Trophoblast cell (in vitro differentiated cells and primary cell): Measurements from ENCODE around the gene MYL6B.
"Not testable (repeated sequence)": the region's sequence is repeated elsewhere in the genome, so short reads cannot be mapped to it uniquely, and the experiment has no call there.

ENCODE experiments used
- DNase-seq, 2 donors: peaks; one replicate each; pipeline ENCODE4 v3.0.0-alpha.2; 2016
- H2AFZ ChIP-seq: 2 replicates; pipeline ENCODE4 v1.6.1; 2013; ENCODE audit warnings: low read length, moderate library complexity, mild to moderate bottlenecking; ENCODE audit not compliant: insufficient read depth, poor library complexity
- H2AK5ac ChIP-seq: 2 replicates; pipeline ENCODE4 v1.6.1; 2013; ENCODE audit warnings: mild to moderate bottlenecking, low read length
- H2BK120ac ChIP-seq: 2 replicates; pipeline ENCODE4 v1.6.1; 2013; ENCODE audit warnings: low read length, mild to moderate bottlenecking, moderate library complexity; ENCODE audit not compliant: insufficient read depth, poor library complexity
- H2BK12ac ChIP-seq: 2 replicates; pipeline ENCODE4 v1.6.1; 2013; ENCODE audit warnings: mild to moderate bottlenecking, low read length, moderate library complexity
- H2BK5ac ChIP-seq: 2 replicates; pipeline ENCODE4 v1.6.1; 2013; ENCODE audit warnings: low read length, low read depth, moderate library complexity, mild to moderate bottlenecking; ENCODE audit not compliant: poor library complexity
- H3K14ac ChIP-seq: 2 replicates; pipeline ENCODE4 v1.6.1; 2013; ENCODE audit warnings: mild to moderate bottlenecking, low read length
- H3K18ac ChIP-seq: 2 replicates; pipeline ENCODE4 v1.6.1; 2013; ENCODE audit warnings: mild to moderate bottlenecking, low read length
- H3K23ac ChIP-seq: 2 replicates; pipeline ENCODE4 v1.6.1; 2013; ENCODE audit warnings: low read length
- H3K27ac ChIP-seq: 2 replicates; pipeline ENCODE4 v1.5.1; 2013; ENCODE audit warnings: low read depth, mild to moderate bottlenecking, inconsistent platforms, low read length, moderate library complexity
- H3K27me3 ChIP-seq: 2 replicates; pipeline ENCODE4 v1.6.1; 2013; ENCODE audit warnings: inconsistent platforms, mild to moderate bottlenecking, low read length, moderate library complexity; ENCODE audit not compliant: insufficient read depth
- H3K36me3 ChIP-seq, 2 experiments: 1 replicate in 1 of 2; 2 replicates in 1 of 2; pipeline ENCODE4 v1.6.1; 2013; ENCODE audit warnings: low read length in 2 of 2, mild to moderate bottlenecking in 2 of 2, moderate library complexity in 1 of 2; ENCODE audit not compliant: insufficient read depth in 2 of 2, control insufficient read depth in 1 of 2
- H3K4ac ChIP-seq: 2 replicates; pipeline ENCODE4 v1.6.1; 2013; ENCODE audit warnings: low read depth, mild to moderate bottlenecking, low read length, moderate library complexity
- H3K4me1 ChIP-seq, 2 experiments: 1 replicate in 1 of 2; 2 replicates in 1 of 2; pipeline ENCODE4 v1.6.1; 2013; ENCODE audit warnings: low read length in 2 of 2, mild to moderate bottlenecking in 2 of 2, moderate library complexity in 1 of 2; ENCODE audit not compliant: insufficient read depth in 2 of 2, control insufficient read depth in 1 of 2
- H3K4me2 ChIP-seq: 2 replicates; pipeline ENCODE4 v1.6.1; 2013; ENCODE audit warnings: inconsistent platforms, mild to moderate bottlenecking, low read length, moderate library complexity
- H3K4me3 ChIP-seq: 2 replicates; pipeline ENCODE4 v1.5.1; 2013; ENCODE audit warnings: mild to moderate bottlenecking, low read depth, low read length, inconsistent platforms
- H3K79me1 ChIP-seq: one replicate; pipeline ENCODE4 v1.6.1; 2013; ENCODE audit warnings: low read length
- H3K79me2 ChIP-seq: 2 replicates; pipeline ENCODE4 v1.6.1; 2013; ENCODE audit warnings: low read length, mild to moderate bottlenecking; ENCODE audit not compliant: control insufficient read depth, insufficient read depth, poor library complexity
- H3K9ac ChIP-seq: 2 replicates; pipeline ENCODE4 v1.6.1; 2013; ENCODE audit warnings: mild to moderate bottlenecking, low read length
- H3K9me3 ChIP-seq: 2 replicates; pipeline ENCODE4 v1.6.1; 2013; ENCODE audit warnings: low read depth, mild to moderate bottlenecking, control low read depth, inconsistent platforms, low read length; ENCODE audit not compliant: insufficient read depth
- H4K12ac ChIP-seq: 2 replicates; pipeline ENCODE4 v1.6.1; 2013; ENCODE audit warnings: low read depth, mild to moderate bottlenecking, low read length, moderate library complexity
- H4K8ac ChIP-seq: 2 replicates; pipeline ENCODE4 v1.6.1; 2013; ENCODE audit warnings: low read depth, mild to moderate bottlenecking, low read length, moderate library complexity
- H4K91ac ChIP-seq: one replicate; pipeline ENCODE4 v1.6.1; 2013; ENCODE audit warnings: low read depth, mild to moderate bottlenecking, low read length, moderate library complexity
- WGBS: extraction: QIAGEN DNeasy Blood & Tissue Kit; methylation state at CpG from one replicate; pipeline ENCODE4 v1.1.7; 2013; ENCODE audit warnings: missing lambda C conversion rate; ENCODE audit not compliant: insufficient read length, insufficient coverage; ENCODE audit errors: extremely low coverage; 5-methylcytosine and 5-hydroxymethylcytosine counted together

Gene MYL6B

GRCh38 chr12:56192582-56192981 is 40.2 kb downstream of the MYL6B start:
- Histone ChIP-seq H3K4me1 (peaks cover 5 to 10% of the 10 kb centered on the region in 2 experiments), H3K4me3 (no peak overlapping the region), H4K8ac (no peak overlapping the region), H3K9me3 (no peaks in the 10 kb centered on the region), H3K4me2 (no peak overlapping the region), H3K14ac (no peak overlapping the region), H2BK12ac (no peak overlapping the region), H3K23ac (no peak overlapping the region), H3K79me2 (peaks cover 8% of the 10 kb centered on the region), H3K4ac (no peak overlapping the region), H3K36me3 (no peaks in the 10 kb centered on the region), H3K9ac (no peak overlapping the region), H2AK5ac (no peak overlapping the region), H2BK120ac (no peak overlapping the region), H3K27ac (no peak overlapping the region), H2BK5ac (no peak overlapping the region), H4K12ac (no peak overlapping the region), H2AFZ (no peak overlapping the region), H4K91ac (no peak overlapping the region), H3K79me1 (peaks cover 10% of the 10 kb centered on the region), H3K27me3 (no peaks in the 10 kb centered on the region), H3K18ac (no peak overlapping the region)
- DNase-seq, result no peak

GRCh38 chr12:56193025-56193578 is 40.7 kb downstream of the MYL6B start:
- Histone ChIP-seq H3K36me3 (no peaks in the 10 kb centered on the region), H3K18ac (no peak overlapping the region), H3K9ac (no peak overlapping the region), H2BK12ac (no peak overlapping the region), H2BK120ac (no peak overlapping the region), H3K4me3 (no peak overlapping the region), H4K12ac (no peak overlapping the region), H3K4me1 (peaks cover 8 to 9% of the 10 kb centered on the region in 2 experiments), H2AK5ac (no peak overlapping the region), H3K4ac (no peak overlapping the region), H2BK5ac (no peak overlapping the region), H3K4me2 (no peak overlapping the region), H2AFZ (no peak overlapping the region), H3K79me2 (peaks cover 8% of the 10 kb centered on the region), H3K27ac (no peak overlapping the region), H4K91ac (no peak overlapping the region), H4K8ac (no peak overlapping the region), H3K23ac (no peak overlapping the region), H3K9me3 (no peaks in the 10 kb centered on the region), H3K14ac (no peak overlapping the region), H3K79me1 (peaks cover 10% of the 10 kb centered on the region), H3K27me3 (no peaks in the 10 kb centered on the region)
- DNase-seq, result peak; percentile 79 to 98
- no CpG with 5 or more reads among the region's 1 CpG for WGBS

- H3K23ac ChIP-seq, H3K9me3 ChIP-seq, H3K9ac ChIP-seq, H2AFZ ChIP-seq, H2BK5ac ChIP-seq, H2AK5ac ChIP-seq, H3K4ac ChIP-seq, H3K79me2 ChIP-seq, H3K4me2 ChIP-seq, H3K36me3 ChIP-seq, H4K12ac ChIP-seq, H2BK120ac ChIP-seq, H2BK12ac ChIP-seq, H3K14ac ChIP-seq, H4K91ac ChIP-seq, H3K79me1 ChIP-seq, H3K18ac ChIP-seq, H3K4me3 ChIP-seq, H3K27me3 ChIP-seq: not testable (repeated sequence)
- H3K4me1 ChIP-seq, result peaks cover 9 to 12% of the 10 kb centered on the region in 2 experiments
- WGBS, result no CpG with 5 or more reads among the region's 11 CpGs
- peak overlapping the region; percentile 27 for H3K27ac ChIP-seq
- peak; percentile 86 to 97 for DNase-seq
- peak overlapping the region; percentile 7 for H4K8ac ChIP-seq
Measured at GRCh38 chr12:56196818-56197550, 44.6 kb downstream of the MYL6B start.

DNA sequence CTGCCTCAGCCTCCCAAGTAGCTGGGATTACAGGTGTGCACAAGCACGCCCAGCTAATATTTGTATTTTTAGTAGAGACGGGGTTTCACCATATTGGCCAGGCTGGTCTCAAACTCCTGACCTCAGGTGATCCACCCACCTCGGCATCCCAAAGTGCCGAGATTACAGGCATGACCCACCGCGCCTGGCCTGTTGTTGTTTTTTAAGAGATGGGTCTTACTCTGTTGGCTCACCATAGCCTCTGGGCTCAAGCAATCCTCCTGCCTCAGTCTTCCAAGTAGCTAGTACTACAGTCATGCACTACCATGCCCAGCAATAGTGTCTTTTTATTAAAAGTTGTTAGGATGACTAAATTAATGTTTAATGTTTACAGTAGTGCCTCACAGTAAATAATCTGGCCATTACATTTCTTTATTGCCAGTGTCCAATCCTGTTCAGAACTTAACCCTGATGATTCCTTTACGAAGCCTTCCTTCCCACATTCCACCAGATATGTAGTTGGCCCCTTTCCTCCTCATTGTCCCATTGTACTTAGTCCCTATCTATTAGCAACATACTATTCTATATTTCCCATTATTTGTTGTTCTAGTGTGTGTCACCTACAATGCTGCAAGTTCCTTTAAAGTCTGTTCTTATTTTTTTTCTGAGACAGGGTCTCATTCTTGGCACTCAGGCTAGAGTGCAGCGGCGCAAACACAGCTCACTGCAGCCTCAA is 45.7 kb downstream of the MYL6B start:
- Histone ChIP-seq H3K27me3 (no peaks in the 10 kb centered on the region), H2AK5ac (no peak overlapping the region), H3K14ac (no peak overlapping the region), H3K4me3 (no peak overlapping the region), H3K27ac (peak overlapping the region; percentile 27), H3K4me1 (peaks cover 9 to 12% of the 10 kb centered on the region in 2 experiments), H4K91ac (no peak overlapping the region), H3K4me2 (no peak overlapping the region), H2BK5ac (no peak overlapping the region), H2BK120ac (no peak overlapping the region), H4K12ac (no peak overlapping the region), H3K18ac (no peak overlapping the region), H3K79me2 (no peaks in the 10 kb centered on the region), H4K8ac (no peak overlapping the region), H3K4ac (no peak overlapping the region), H3K9ac (no peak overlapping the region), H3K9me3 (no peaks in the 10 kb centered on the region), H2BK12ac (peak overlapping the region; percentile 56), H3K79me1 (peaks cover 3% of the 10 kb centered on the region), H3K23ac (no peak overlapping the region), H2AFZ (no peak overlapping the region), H3K36me3 (no peaks in the 10 kb centered on the region)
- DNase-seq, result peak; percentile 62 to 70
- no CpG with 5 or more reads among the region's 9 CpGs for WGBS
